NCI-H510A treated with DMSO at 0.1 percent for 48 hours (cell line): Measurements from ENCODE around the gene CEMIP2.
"Not testable (repeated sequence)": the region's sequence is repeated elsewhere in the genome, so short reads cannot be mapped to it uniquely, and the experiment has no call there.

Experiments used
- DNase-seq: peaks from one replicate; lab custom pipeline; 2025; lab: John Stamatoyannopoulos, UW

The CEMIP2 gene

GRCh38 chr9:71706176-71706575 lies 62.1 kb downstream of the CEMIP2 start:
- DNase-seq: no peak

- no peak for DNase-seq
Observed at GRCh38 chr9:71704796-71705195, 63.5 kb downstream of the CEMIP2 start.

- no peak for DNase-seq
Observed at GRCh38 chr9:71703172-71703872, 65.0 kb downstream of the CEMIP2 start.

- no peak for DNase-seq
Observed at GRCh38 chr9:71697882-71698281, 70.4 kb downstream of the CEMIP2 start.

GRCh38 chr9:71694332-71694731 lies 74.0 kb downstream of the CEMIP2 start:
- DNase-seq: no peak

- DNase-seq: no peak
Observed at GRCh38 chr9:71693607-71694006, 74.7 kb downstream of the CEMIP2 start.

GRCh38 chr9:71692337-71692736 lies 76.0 kb downstream of the CEMIP2 start:
- no peak for DNase-seq

- DNase-seq: not testable (repeated sequence)
Observed at GRCh38 chr9:71691576-71691975, 76.7 kb downstream of the CEMIP2 start.

GRCh38 chr9:71690689-71691435 lies 77.5 kb downstream of the CEMIP2 start:
- no peak for DNase-seq

- DNase-seq: no peak
Observed at GRCh38 chr9:71690063-71690688, 78.1 kb downstream of the CEMIP2 start.

GRCh38 chr9:71687676-71688075 lies 80.6 kb downstream of the CEMIP2 start:
- no peak for DNase-seq

- DNase-seq: no peak
Observed at GRCh38 chr9:71685988-71686387, 82.3 kb downstream of the CEMIP2 start.

GRCh38 chr9:71685394-71685793 lies 82.9 kb downstream of the CEMIP2 start:
- DNase-seq: no peak

- DNase-seq: no peak
Observed at GRCh38 chr9:71684566-71684965, 83.7 kb downstream of the CEMIP2 start.

- DNase-seq: no peak
Observed at GRCh38 chr9:71683598-71684235, 84.6 kb downstream of the CEMIP2 start.

- DNase-seq: no peak
Observed at GRCh38 chr9:71681708-71682272, 86.5 kb downstream of the CEMIP2 start.

- DNase-seq: no peak
Observed at GRCh38 chr9:71681104-71681707, 87.1 kb downstream of the CEMIP2 start.

GRCh38 chr9:71680189-71680980 lies 87.9 kb downstream of the CEMIP2 start:
- DNase-seq: no peak

- DNase-seq: no peak
Observed at GRCh38 chr9:71678999-71679398, 89.3 kb downstream of the CEMIP2 start.

GRCh38 chr9:71677209-71677608 lies 91.1 kb downstream of the CEMIP2 start:
- no peak for DNase-seq

- DNase-seq: no peak
Observed at GRCh38 chr9:71676460-71676859, 91.9 kb downstream of the CEMIP2 start.
